Subcutaneous adipose tissue (tissue), 4 donors: ENCODE measurements around the gene ZNF620. TPM values are rescaled to one million over a fixed set of nuclear protein-coding genes. Genes with fewer than 3 reads are reported as not detected.

ENCODE experiments used
- CTCF ChIP-seq: fragments of 450-650 bp; IDR thresholded peaks from one replicate; pipeline ENCODE4 v1.5.1; 2016; ENCODE audit warnings: low read depth, mild to moderate bottlenecking, control low read depth, antibody characterized with exemption, moderate library complexity
- small RNA-seq: library from RNA; depleted of rRNA; stranded (forward); fragments of <200 nt; gene quantifications from one replicate; pipeline ENCODE3, GENCODE V24; 2016
- total RNA-seq, 4 donors: library from RNA; depleted of rRNA; stranded (reverse); fragments of >200 nt; gene quantifications; one replicate each; pipeline ENCODE4 v1.1.0, GENCODE V29; 2016

ZNF620 gene
- total RNA-seq, 4 donors from 2014 or later = 2.4 to 6.2 (median 3.5) TPM

DNA sequence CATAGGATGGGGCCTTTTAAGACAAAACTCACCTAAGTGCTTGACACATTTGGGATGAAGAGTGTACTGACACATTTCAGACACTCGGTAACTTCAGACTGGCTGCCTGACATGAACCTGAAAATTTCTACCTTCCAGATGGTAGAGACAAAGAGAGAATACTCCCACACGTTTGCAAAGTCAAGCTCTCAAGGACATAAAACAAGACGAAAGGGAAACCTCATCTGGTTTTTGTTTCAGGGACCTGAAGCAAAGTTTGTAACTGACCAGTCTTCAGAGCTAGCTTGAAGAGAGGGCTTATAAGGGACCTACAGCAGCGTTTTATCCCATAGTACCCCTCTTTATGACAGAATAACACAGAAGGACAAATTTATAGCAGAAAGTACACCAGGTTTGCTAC is 60.9 kb downstream of the ZNF620 start:
- no peak for TF ChIP-seq CTCF

Small RNAs within 50 kb of the gene (small RNA-seq; reads per million reads assigned to genes)
- gene RNU5B-2P = not detected

Other genes with a start within 250 kb of the ZNF620 start
- gene EIF1B, start 196.3 kb upstream of the ZNF620 start, total RNA-seq = 10 to 100 TPM; 37.5 to 62.6 (median 41.7) TPM
- gene ENTPD3, start 118.9 kb upstream of the ZNF620 start, total RNA-seq = 1 to 10 TPM in 2 of 4 donors, under 1 TPM in 2; 0.17 to 3.1 (median 1.6) TPM
- gene RPL14, start 48.7 kb upstream of the ZNF620 start, total RNA-seq = 100 to 1,000 TPM; 306 to 534 (median 345) TPM
- gene ZNF619, start 28.9 kb upstream of the ZNF620 start, total RNA-seq = 1 to 10 TPM; 6.2 to 8.6 (median 7.4) TPM
- 10 to 100 TPM; 18.8 to 26.6 (median 24.1) TPM for gene ZNF621, start 18.9 kb downstream of the ZNF620 start, total RNA-seq